ACC112 (cell line): ENCODE results near the gene PDE3B.
"Not testable (repeated sequence)": the region's sequence is repeated elsewhere in the genome, so short reads cannot be mapped to it uniquely, and the experiment has no call there.

Experiments
- H2AFZ ChIP-seq: fragments of 200-600 bp; sonication (generic); one replicate; pipeline ENCODE4 v1.6.0; 2017; ENCODE audit warnings: antibody characterized with exemption, low read length; ENCODE audit not compliant: unreplicated experiment
- H3K27ac ChIP-seq: fragments of 200-600 bp; sonication (generic); 2 replicates; pipeline ENCODE4 v1.5.1; 2014; ENCODE audit warnings: low read depth, mild to moderate bottlenecking, antibody characterized with exemption, low read length, moderate library complexity
- H3K27me3 ChIP-seq: fragments of 200-600 bp; sonication (generic); 2 replicates; pipeline ENCODE4 v1.6.1; 2014; ENCODE audit warnings: mild to moderate bottlenecking, antibody characterized with exemption, low read length, moderate library complexity, mixed read lengths; ENCODE audit not compliant: insufficient read depth
- H3K36me3 ChIP-seq: fragments of 200-600 bp; sonication (generic); 2 replicates; pipeline ENCODE4 v1.6.1; 2016; ENCODE audit warnings: mild to moderate bottlenecking, antibody characterized with exemption, low read length, moderate library complexity, mixed read lengths; ENCODE audit not compliant: insufficient read depth
- H3K4me1 ChIP-seq: fragments of 200-600 bp; sonication (generic); one replicate; pipeline ENCODE4 v1.6.1; 2016; ENCODE audit warnings: low read length, mixed read lengths; ENCODE audit not compliant: insufficient read depth, unreplicated experiment, control insufficient read depth
- H3K4me3 ChIP-seq: fragments of 200-600 bp; sonication (generic); 2 replicates; pipeline ENCODE4 v1.5.1; 2014; ENCODE audit warnings: mild to moderate bottlenecking, low read depth, low read length
- H3K79me2 ChIP-seq: fragments of 200-600 bp; sonication (generic); one replicate; pipeline ENCODE4 v1.6.0; 2016; ENCODE audit warnings: low read length; ENCODE audit not compliant: control insufficient read depth, unreplicated experiment, insufficient read depth

PDE3B gene

GRCh38 chr11:14883683-14884082, 240.1 kb downstream of the PDE3B start:
- H2AFZ ChIP-seq, result not testable (repeated sequence)
- peaks cover 18% of the 10 kb centered on the region for H3K36me3 ChIP-seq

GRCh38 chr11:14884667-14885273, 241.2 kb downstream of the PDE3B start:
- no peaks in the 10 kb centered on the region for H3K27me3 ChIP-seq
- H3K36me3 ChIP-seq, result peaks cover 13% of the 10 kb centered on the region; the same call in 1 of the 2 replicates
- H2AFZ ChIP-seq, result no peak overlapping the region
- H3K4me1 ChIP-seq, result peaks cover 6% of the 10 kb centered on the region
- no peaks in the 10 kb centered on the region for H3K79me2 ChIP-seq
- no peak overlapping the region for H3K27ac ChIP-seq
- H3K4me3 ChIP-seq, result no peak overlapping the region

More at GRCh38 chr11:14883683-14884082, 240.1 kb downstream of the PDE3B start:
- not testable (repeated sequence) for H3K27ac ChIP-seq, H3K79me2 ChIP-seq, H3K4me1 ChIP-seq, H3K4me3 ChIP-seq, H3K27me3 ChIP-seq

- Histone ChIP-seq H3K79me2 (peaks cover 5% of the 10 kb centered on the region), H3K27me3 (no peaks in the 10 kb centered on the region), H3K4me1 (peaks cover 6% of the 10 kb centered on the region), H2AFZ (no peak overlapping the region), H3K36me3 (peaks cover 6% of the 10 kb centered on the region; the same call in 1 of the 2 replicates), H3K4me3 (no peak overlapping the region), H3K27ac (no peak overlapping the region)
Measured at GRCh38 chr11:14886513-14886912, 242.9 kb downstream of the PDE3B start.

GRCh38 chr11:14891143-14892035, 247.8 kb downstream of the PDE3B start:
- no peaks in the 10 kb centered on the region for H3K27me3 ChIP-seq
- peak overlapping the region; percentile 42; the same call in 1 of the 2 replicates for H3K27ac ChIP-seq
- peak overlapping the region; percentile 98 for H3K4me3 ChIP-seq
- peaks cover 5% of the 10 kb centered on the region for H3K79me2 ChIP-seq
- peak overlapping the region; percentile 98 for H2AFZ ChIP-seq
- H3K4me1 ChIP-seq, result peaks cover 6% of the 10 kb centered on the region
- no peaks in the 10 kb centered on the region for H3K36me3 ChIP-seq

- H3K27ac ChIP-seq, result peak within 1 kb of the TSS; percentile 42; the same call in 1 of the 2 replicates
- H3K4me3 ChIP-seq, result peak within 1 kb of the TSS; percentile 98
- peaks cover 5% of the 10 kb centered on the region for H3K79me2 ChIP-seq
- H3K4me1 ChIP-seq, result peaks cover 6% of the 10 kb centered on the region
- no peaks in the 10 kb centered on the region for H3K27me3 ChIP-seq
- H3K36me3 ChIP-seq, result no peaks in the 10 kb centered on the region
- peak within 1 kb of the TSS; percentile 98 for H2AFZ ChIP-seq
Measured at GRCh38 chr11:14892036-14892556, 248.5 kb downstream of the PDE3B start, which contains the start of gene CYP2R1. CYP2R1 (minus strand) TSS chr11:14892231; CDS start chr11:14892205, 26 bp downstream.

GRCh38 chr11:14892577-14892976, 249.0 kb downstream of the PDE3B start:
- Histone ChIP-seq H3K27ac (no peak overlapping the region), H3K36me3 (no peaks in the 10 kb centered on the region), H3K27me3 (no peaks in the 10 kb centered on the region), H2AFZ (peak overlapping the region; percentile 20), H3K79me2 (peaks cover 5% of the 10 kb centered on the region), H3K4me3 (peak overlapping the region; percentile 98), H3K4me1 (peaks cover 6% of the 10 kb centered on the region)

GRCh38 chr11:14894657-14895598, 251.3 kb downstream of the PDE3B start:
- no peaks in the 10 kb centered on the region for H3K4me1 ChIP-seq
- H3K27ac ChIP-seq, result no peak overlapping the region
- no peak overlapping the region for H2AFZ ChIP-seq
- H3K36me3 ChIP-seq, result no peaks in the 10 kb centered on the region
- no peak overlapping the region for H3K4me3 ChIP-seq
- H3K79me2 ChIP-seq, result peaks cover 4% of the 10 kb centered on the region
- H3K27me3 ChIP-seq, result no peaks in the 10 kb centered on the region

- Histone ChIP-seq H3K4me1 (peaks cover 5% of the 10 kb centered on the region), H3K27me3 (no peaks in the 10 kb centered on the region)
Measured at GRCh38 chr11:14898355-14898754, 254.8 kb downstream of the PDE3B start.

GRCh38 chr11:14898906-14899305, 255.3 kb downstream of the PDE3B start:
- H3K36me3 ChIP-seq, result no peaks in the 10 kb centered on the region
- H3K79me2 ChIP-seq, result no peaks in the 10 kb centered on the region
- H3K27me3 ChIP-seq, result no peaks in the 10 kb centered on the region
- no peak overlapping the region for H3K27ac ChIP-seq
- no peak overlapping the region for H2AFZ ChIP-seq
- no peak overlapping the region for H3K4me3 ChIP-seq
- peaks cover 5% of the 10 kb centered on the region for H3K4me1 ChIP-seq

More at GRCh38 chr11:14898355-14898754, 254.8 kb downstream of the PDE3B start:
- no peak overlapping the region for H3K4me3 ChIP-seq
- no peak overlapping the region for H2AFZ ChIP-seq
- H3K79me2 ChIP-seq, result no peaks in the 10 kb centered on the region
- no peaks in the 10 kb centered on the region for H3K36me3 ChIP-seq
- no peak overlapping the region for H3K27ac ChIP-seq
